HFF-Myc (cell line): ENCODE results near the gene GMCL2.

Experiments
- DNase-seq: peaks from one replicate; pipeline ENCODE4 v3.0.0-alpha.2; 2011; ENCODE audit warnings: low read depth; ENCODE audit errors: extremely low read depth
- H3K4me3 ChIP-seq: replicated peaks from 2 replicates; pipeline ENCODE4 v1.5.1; 2011; ENCODE audit warnings: low read depth, mild to moderate bottlenecking, control low read depth, low read length
- TF ChIP-seq, protein P1 (sequence below): IDR thresholded peaks from 2 replicates; pipeline ENCODE4 v1.5.1; 2012; ENCODE audit warnings: mild to moderate bottlenecking, low read depth, low read length, control low read depth; ENCODE audit errors: missing control alignments

The GMCL2 gene

DNA sequence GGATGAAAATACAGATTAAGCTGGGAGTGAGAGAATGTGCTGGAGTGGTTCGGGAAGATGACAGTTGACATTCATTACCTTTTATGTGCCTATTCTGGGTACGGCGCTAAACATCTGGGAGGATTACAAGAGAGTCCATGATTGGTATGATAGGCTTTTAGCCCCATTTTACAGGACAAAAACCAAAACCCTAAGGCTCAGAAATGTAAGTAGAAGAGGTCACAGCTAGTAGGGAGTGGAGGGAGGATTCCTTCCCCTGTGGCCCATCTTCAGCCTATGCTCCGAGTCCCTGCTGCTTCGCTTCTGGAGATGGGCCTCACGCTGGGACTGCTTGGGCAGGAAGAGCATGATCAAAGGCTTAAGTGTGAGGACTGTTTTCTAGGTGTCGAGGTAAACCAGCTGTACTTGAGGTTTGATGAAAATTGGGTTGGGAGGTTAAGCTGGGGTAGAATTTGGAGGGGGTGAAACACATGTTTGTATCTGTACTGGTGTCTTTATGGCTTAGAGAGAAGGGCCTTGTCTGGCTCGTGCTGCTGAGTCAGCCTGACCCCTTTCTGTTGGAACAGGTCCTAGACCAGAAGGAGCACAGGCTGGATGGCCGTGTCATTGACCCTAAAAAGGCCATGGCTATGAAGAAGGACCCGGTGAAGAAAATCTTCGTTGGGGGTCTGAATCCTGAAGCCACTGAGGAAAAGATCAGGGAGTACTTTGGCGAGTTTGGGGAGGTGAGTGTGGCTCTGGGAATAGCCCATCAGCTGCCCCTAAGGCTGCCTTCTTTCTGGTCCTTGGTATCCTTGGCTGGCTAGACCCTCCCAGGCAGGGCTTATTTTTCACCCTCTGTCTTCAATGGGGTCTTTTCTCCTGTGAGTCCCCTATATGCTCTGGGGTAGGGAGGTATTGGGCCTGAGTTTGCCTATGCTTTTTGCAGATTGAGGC, 19.3 kb upstream of the GMCL2 start:
- TF ChIP-seq, protein P1, sequence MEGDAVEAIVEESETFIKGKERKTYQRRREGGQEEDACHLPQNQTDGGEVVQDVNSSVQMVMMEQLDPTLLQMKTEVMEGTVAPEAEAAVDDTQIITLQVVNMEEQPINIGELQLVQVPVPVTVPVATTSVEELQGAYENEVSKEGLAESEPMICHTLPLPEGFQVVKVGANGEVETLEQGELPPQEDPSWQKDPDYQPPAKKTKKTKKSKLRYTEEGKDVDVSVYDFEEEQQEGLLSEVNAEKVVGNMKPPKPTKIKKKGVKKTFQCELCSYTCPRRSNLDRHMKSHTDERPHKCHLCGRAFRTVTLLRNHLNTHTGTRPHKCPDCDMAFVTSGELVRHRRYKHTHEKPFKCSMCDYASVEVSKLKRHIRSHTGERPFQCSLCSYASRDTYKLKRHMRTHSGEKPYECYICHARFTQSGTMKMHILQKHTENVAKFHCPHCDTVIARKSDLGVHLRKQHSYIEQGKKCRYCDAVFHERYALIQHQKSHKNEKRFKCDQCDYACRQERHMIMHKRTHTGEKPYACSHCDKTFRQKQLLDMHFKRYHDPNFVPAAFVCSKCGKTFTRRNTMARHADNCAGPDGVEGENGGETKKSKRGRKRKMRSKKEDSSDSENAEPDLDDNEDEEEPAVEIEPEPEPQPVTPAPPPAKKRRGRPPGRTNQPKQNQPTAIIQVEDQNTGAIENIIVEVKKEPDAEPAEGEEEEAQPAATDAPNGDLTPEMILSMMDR = no peak

DNA sequence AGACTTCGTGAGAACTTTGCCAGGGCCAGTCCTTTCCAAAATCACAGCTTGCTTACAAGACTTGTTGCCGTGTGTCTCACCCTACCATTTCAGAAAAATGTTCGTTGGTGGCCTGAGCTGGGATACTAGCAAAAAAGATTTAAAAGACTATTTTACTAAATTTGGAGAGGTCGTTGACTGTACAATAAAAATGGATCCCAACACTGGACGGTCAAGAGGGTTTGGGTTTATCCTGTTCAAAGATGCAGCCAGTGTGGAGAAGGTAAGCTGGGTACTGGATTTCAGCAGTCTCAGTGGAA, 18.5 kb upstream of the GMCL2 start:
- no peak for DNase-seq
- H3K4me3 ChIP-seq = peak overlapping the region; percentile 97
- TF ChIP-seq, protein P1 = no peak

More for the DNA sequence above, 19.3 kb upstream of the GMCL2 start:
- DNase-seq = no peak
- H3K4me3 ChIP-seq = peak overlapping the region; percentile 97

DNA sequence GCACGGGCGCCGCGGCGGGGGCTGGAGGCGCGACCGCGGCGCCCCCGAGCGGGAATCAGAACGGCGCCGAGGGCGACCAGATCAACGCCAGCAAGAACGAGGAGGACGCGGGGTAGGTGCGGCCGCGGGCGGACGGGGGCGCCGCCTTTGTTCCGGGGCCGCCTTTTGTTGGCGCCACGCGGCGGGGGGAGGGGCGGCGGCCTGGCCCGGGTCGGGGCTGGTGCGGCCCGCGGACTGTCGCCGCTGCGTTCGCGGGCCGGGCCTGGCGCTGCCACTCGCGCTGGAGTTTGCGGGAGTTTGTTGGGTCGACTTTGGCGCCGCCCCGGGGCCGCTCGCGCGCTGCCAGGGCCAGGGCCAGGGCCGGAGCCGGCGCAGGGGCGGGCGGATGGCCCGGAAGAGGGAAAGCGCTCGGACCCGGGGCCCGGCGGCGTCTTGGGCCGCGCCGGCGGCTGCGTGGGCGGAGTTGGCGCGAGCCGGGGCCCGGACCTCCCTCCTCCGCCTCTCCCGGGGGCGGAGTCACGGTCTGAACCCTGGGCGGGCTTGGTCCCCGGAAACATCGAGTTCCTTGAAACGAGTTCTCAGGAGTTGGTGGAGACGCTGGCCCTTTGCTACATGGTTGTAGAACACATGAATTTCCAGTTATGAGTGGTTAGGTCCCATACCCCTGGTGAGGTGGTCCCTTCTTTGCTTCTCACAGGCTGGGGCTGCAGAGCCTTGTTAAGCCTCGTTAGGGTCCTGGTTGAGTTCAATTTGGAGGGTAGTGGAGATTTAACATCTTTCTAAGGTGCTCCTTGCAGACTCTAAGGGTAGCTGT, 18.0 kb upstream of the GMCL2 start:
- H3K4me3 ChIP-seq = peak overlapping the region; percentile 97
- TF ChIP-seq, protein P1 = no peak
- no peak for DNase-seq

DNA sequence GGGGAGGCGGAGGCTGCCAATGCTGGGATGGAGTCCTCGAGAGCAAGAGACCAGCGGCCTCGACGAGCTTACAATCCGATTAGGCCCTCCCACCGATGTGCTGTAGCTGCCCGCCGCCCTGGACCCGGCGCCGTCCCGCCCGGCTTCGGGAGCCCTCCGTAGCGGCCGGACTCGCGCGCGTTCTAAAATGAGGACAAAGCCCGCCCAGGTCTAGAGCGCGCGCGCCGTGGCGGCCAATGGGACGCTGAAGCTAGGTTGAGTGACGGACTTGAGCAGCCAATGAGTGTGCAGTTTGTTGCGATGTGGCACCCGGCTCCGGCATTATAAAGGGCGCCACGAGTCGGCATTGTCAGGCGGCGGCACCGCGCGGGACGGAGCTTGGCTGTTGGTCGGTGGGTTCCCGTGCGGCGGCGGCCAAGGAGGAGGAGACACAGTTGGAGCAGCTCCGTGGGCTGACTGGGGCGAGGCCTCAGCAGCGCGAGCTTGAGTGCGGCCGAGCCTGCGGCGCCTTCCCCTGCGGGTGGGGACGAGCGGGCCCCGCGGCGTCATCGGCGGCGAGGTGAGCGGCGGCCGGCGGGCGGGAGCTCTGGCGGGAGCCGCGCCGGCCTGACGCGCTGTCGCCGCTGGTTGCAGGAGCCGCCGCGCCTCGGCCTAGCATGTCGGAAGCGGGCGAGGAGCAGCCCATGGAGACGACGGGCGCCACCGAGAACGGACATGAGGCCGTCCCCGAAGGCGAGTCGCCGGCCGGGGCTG, 17.2 kb upstream of the GMCL2 start, which contains the start of gene HNRNPAB:
TSS of gene HNRNPAB (plus strand) at position 352 of the 753 bp plus-strand sequence. CDS start at position 657, 305 bp downstream.
- peak within 1 kb of the TSS; percentile 97 for H3K4me3 ChIP-seq
- TF ChIP-seq, protein P1 = no peak
- DNase-seq = peak; percentile 93

DNA sequence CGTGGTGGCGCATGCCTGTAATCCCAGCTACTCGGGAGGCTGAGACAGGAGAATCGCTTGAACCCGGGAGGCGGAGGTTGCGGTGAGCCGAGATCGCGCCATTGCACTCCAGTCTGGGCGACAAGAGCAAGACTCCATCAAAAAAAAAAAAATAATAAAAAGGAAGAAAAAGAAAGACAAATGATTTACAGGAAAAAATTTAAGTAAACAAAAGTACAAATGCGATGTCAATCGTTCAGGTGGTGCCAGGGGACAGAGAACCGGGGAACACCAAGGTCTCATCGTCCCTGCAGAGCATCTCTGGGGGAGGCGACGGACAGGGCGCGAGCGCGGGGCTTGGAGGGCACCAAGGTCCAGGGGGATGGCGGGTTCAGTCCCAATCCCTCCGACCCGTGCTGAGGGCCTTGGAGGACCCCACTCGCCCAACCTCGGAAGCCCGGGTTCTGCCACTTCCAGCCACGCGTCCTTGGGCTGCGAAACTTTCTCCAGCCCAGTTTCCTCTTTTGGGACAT, 16.6 kb upstream of the GMCL2 start:
- H3K4me3 ChIP-seq = peak overlapping the region; percentile 97
- DNase-seq = no peak
- TF ChIP-seq, protein P1 = no peak

DNA sequence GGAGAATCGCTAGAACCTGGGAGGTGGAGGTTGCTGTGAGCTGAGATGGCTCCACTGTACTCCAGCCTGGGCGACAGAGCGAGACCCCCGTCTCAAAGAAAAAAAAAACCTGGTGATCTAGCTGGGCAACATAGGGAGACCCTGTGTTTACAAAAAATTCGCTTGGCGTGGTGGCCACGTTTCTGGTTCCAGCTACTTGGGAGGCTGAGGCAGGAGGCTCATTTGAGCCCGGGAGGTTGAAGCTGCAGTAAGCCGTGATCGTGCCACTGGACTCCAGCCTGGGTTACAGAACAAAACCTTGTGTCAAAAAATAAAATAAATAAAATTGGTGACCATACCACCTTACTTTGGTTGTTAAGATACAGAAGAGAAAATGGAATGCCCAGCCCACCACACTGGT, 15.4 kb upstream of the GMCL2 start:
- no peak for DNase-seq
- TF ChIP-seq, protein P1 = no peak
- no peak overlapping the region for H3K4me3 ChIP-seq
